Jurkat, Clone E6-1 (cell line): ENCODE data around the gene DPH1. TPM values are rescaled to one million over a fixed set of nuclear protein-coding genes. Genes with fewer than 3 reads are reported as not detected.
A peak's percentile ranks its signal among the peaks of the same experiment; 100 is the strongest.
"Not testable (repeated sequence)": the region's sequence is repeated elsewhere in the genome, so short reads cannot be mapped to it uniquely, and the experiment has no call there.

Experiments
- DNase-seq: peaks from one replicate; pipeline ENCODE4 v3.0.0-alpha.2; 2011; ENCODE audit warnings: low read depth, low spot score
- H3K4me3 ChIP-seq: 2 replicates; pipeline ENCODE4 v1.5.1; 2011; ENCODE audit warnings: mild to moderate bottlenecking, low read length, control low read depth, moderate library complexity
- polyA plus RNA-seq: library from polyadenylated mRNA; unstranded; fragments of >200 nt; gene quantifications from one replicate; pipeline ENCODE4 v1.2.1, GENCODE V29; 2012; ENCODE audit warnings: missing spikeins; ENCODE audit not compliant: insufficient read length, insufficient read depth

Gene DPH1
- 21.1 TPM for polyA plus RNA-seq

GRCh38 chr17:2029911-2030778 lies at the start of gene DPH1:
DPH1 (plus strand) TSS chr17:2030153; CDS start chr17:2030170, 17 bp downstream.
- DNase-seq, result peak; percentile 88
- H3K4me3 ChIP-seq, result peak within 1 kb of the TSS; percentile 99

- DNase-seq, result no peak
- H3K4me3 ChIP-seq, result no peak overlapping the region
These were observed 49.2 kb upstream of the DPH1 start for GRCh38 chr17:1980665-1981250.

GRCh38 chr17:1982793-1983366 lies 47.1 kb upstream of the DPH1 start:
- not testable (repeated sequence) for H3K4me3 ChIP-seq, DNase-seq

GRCh38 chr17:1985093-1985492 lies 44.9 kb upstream of the DPH1 start:
- no peak for DNase-seq
- H3K4me3 ChIP-seq, result no peak overlapping the region

GRCh38 chr17:1985686-1986085 lies 44.3 kb upstream of the DPH1 start:
- no peak overlapping the region for H3K4me3 ChIP-seq
- no peak for DNase-seq

GRCh38 chr17:1986783-1987451 lies 43.0 kb upstream of the DPH1 start:
- H3K4me3 ChIP-seq, result no peak overlapping the region
- no peak for DNase-seq

GRCh38 chr17:1989135-1989534 lies 40.8 kb upstream of the DPH1 start:
- no peak overlapping the region for H3K4me3 ChIP-seq
- DNase-seq, result no peak

GRCh38 chr17:1992541-1992940 lies 37.4 kb upstream of the DPH1 start:
- H3K4me3 ChIP-seq, result no peak overlapping the region
- no peak for DNase-seq

- DNase-seq, result no peak
- H3K4me3 ChIP-seq, result no peak overlapping the region
These were observed 35.2 kb upstream of the DPH1 start for GRCh38 chr17:1994707-1995106.

GRCh38 chr17:1995321-1995892 lies 34.5 kb upstream of the DPH1 start:
- no peak for DNase-seq
- H3K4me3 ChIP-seq, result no peak overlapping the region

GRCh38 chr17:1995907-1996799 lies 33.8 kb upstream of the DPH1 start:
- DNase-seq, result no peak

GRCh38 chr17:1996800-1997288 lies 33.1 kb upstream of the DPH1 start:
- no peak for DNase-seq

More at GRCh38 chr17:1995907-1996799, 33.8 kb upstream of the DPH1 start:
- H3K4me3 ChIP-seq, result no peak overlapping the region

GRCh38 chr17:1997289-1997926 lies 32.5 kb upstream of the DPH1 start:
- H3K4me3 ChIP-seq, result no peak overlapping the region
- no peak for DNase-seq

More at GRCh38 chr17:1996800-1997288, 33.1 kb upstream of the DPH1 start:
- no peak overlapping the region for H3K4me3 ChIP-seq

GRCh38 chr17:1997927-1998742 lies 31.8 kb upstream of the DPH1 start:
- no peak for DNase-seq
- H3K4me3 ChIP-seq, result no peak overlapping the region

GRCh38 chr17:1999557-2000251 lies 30.2 kb upstream of the DPH1 start:
- DNase-seq, result no peak
- H3K4me3 ChIP-seq, result no peak overlapping the region

- H3K4me3 ChIP-seq, result no peak overlapping the region
- no peak for DNase-seq
These were observed 27.1 kb upstream of the DPH1 start for GRCh38 chr17:2002767-2003329.
